Thyroid gland (tissue), 4 donors: Measurements from ENCODE around the gene MCAM. TPM values are rescaled to one million over a fixed set of nuclear protein-coding genes. Genes with fewer than 3 reads are reported as not detected.

Experiments
- DNase-seq, 2 donors: peaks; one replicate each; pipeline ENCODE4 v3.0.0-alpha.2; 2019
- H3K27ac ChIP-seq, 3 donors: fragments of 200-600 bp; sonication (generic); 1 replicate in 2 of 3; 2 replicates in 1 of 3; pipeline ENCODE4 v1.5.1; 2016 to 2019; ENCODE audit warnings: mild to moderate bottlenecking in 1 of 3, moderate library complexity in 1 of 3
- H3K27me3 ChIP-seq: fragments of 200-600 bp; sonication (generic); one replicate; pipeline ENCODE4 v1.5.1; 2019
- H3K36me3 ChIP-seq, 2 donors: fragments of 200-600 bp; sonication (generic); one replicate each; pipeline ENCODE4 v1.5.1; 2016 to 2019
- H3K4me1 ChIP-seq, 2 donors: fragments of 200-600 bp; sonication (generic); one replicate each; pipeline ENCODE4 v1.5.1; 2017 to 2019
- H3K4me3 ChIP-seq, 3 donors: fragments of 200-600 bp; sonication (generic); replicated peaks in 1 of 3; 1 replicate in 2 of 3; 2 replicates in 1 of 3; pipeline ENCODE4 v1.5.1; 2016; ENCODE audit warnings: mild to moderate bottlenecking in 1 of 3
- H3K9me3 ChIP-seq: fragments of 200-600 bp; sonication (generic); one replicate; pipeline ENCODE4 v1.5.1; 2017
- CTCF ChIP-seq, 6 experiments: fragments of 200-600 bp in 3 of 6; fragments of 450-650 bp in 3 of 6; sonication (generic) in 3 of 6; IDR thresholded peaks; one replicate each; pipeline ENCODE4 v1.5.1; 2016 to 2019; ENCODE audit warnings: antibody characterized with exemption in 6 of 6, mild to moderate bottlenecking in 2 of 6, inconsistent platforms in 1 of 6, moderate library complexity in 1 of 6
- POLR2A ChIP-seq, 2 donors: fragments of 450-650 bp; IDR thresholded peaks; one replicate each; pipeline ENCODE4 v1.6.1; 2017; ENCODE audit warnings: antibody characterized with exemption in 2 of 2, mild to moderate bottlenecking in 2 of 2, moderate library complexity in 1 of 2
- WGBS, 2 donors: methylation state at CpG; one replicate each; pipeline ENCODE4 v1.1.5; 2017; 5-methylcytosine and 5-hydroxymethylcytosine counted together
- intact Hi-C: fragments of 100-400 bp; cut with DNase I; formaldehyde crosslinking; loops from one replicate; pipeline ENCODE4 v1.15.1; 2023
- total RNA-seq, 4 donors: library from RNA; depleted of rRNA; stranded (reverse); fragments of >200 nt; gene quantifications; one replicate each; pipeline ENCODE4 v1.2.3, GENCODE V29; 2016

The MCAM gene
- total RNA-seq, 4 donors from 2014 or later: 17.6 to 243 (median 61.8) TPM

- H3K9me3 ChIP-seq: no peaks in the 10 kb centered on the region
- no peak overlapping the region for H3K27ac ChIP-seq
- TF ChIP-seq CTCF (IDR thresholded peaks at IDR 0.05) (no peak), POLR2A (IDR thresholded peaks at IDR 0.05) (no peak)
- H3K4me3 ChIP-seq: no peak overlapping the region
- WGBS, 2 donors: 73 to 79% methylated on average over 2 of the region's 2 CpGs
- no peaks in the 10 kb centered on the region for H3K36me3 ChIP-seq
- no peaks in the 10 kb centered on the region for H3K4me1 ChIP-seq
- no peaks in the 10 kb centered on the region for H3K27me3 ChIP-seq
- intact Hi-C loops: loop anchor here (10.0 kb wide), 1 partner anchor 125 kb away; the partner anchor contains the start of gene CBL
- no peak for DNase-seq
Observed at GRCh38 chr11:119329320-119329719, 12.4 kb upstream of the MCAM start.

- Histone ChIP-seq H3K36me3 (no peaks in the 10 kb centered on the region), H3K27me3 (peaks cover 8% of the 10 kb centered on the region), H3K27ac (no peak overlapping the region), H3K9me3 (no peaks in the 10 kb centered on the region), H3K4me1 (peaks cover 15 to 24% of the 10 kb centered on the region in 2 donors), H3K4me3 (no peak overlapping the region)
- no peak for DNase-seq
- TF ChIP-seq CTCF (IDR thresholded peaks at IDR 0.05) (no peak), POLR2A (IDR thresholded peaks at IDR 0.05) (no peak)
- intact Hi-C loops: loop anchor here (10.0 kb wide), 1 partner anchor 119 kb away; the partner anchor contains the start of gene CBL
- 67 to 71% methylated on average over 4 of the region's 4 CpGs for WGBS, 2 donors
Observed at GRCh38 chr11:119324189-119324588, 7.3 kb upstream of the MCAM start.

- peaks cover 15 to 27% of the 10 kb centered on the region in 2 donors for H3K4me1 ChIP-seq
Observed at GRCh38 chr11:119323532-119324033, 6.7 kb upstream of the MCAM start.

GRCh38 chr11:119322921-119323531 is 6.1 kb upstream of the MCAM start:
- Histone ChIP-seq H3K27ac (peak overlapping the region in 1 of 3 donors; percentile 7), H3K27me3 (peaks cover 8% of the 10 kb centered on the region), H3K9me3 (no peaks in the 10 kb centered on the region), H3K4me1 (peaks cover 15 to 30% of the 10 kb centered on the region in 2 donors), H3K4me3 (no peak overlapping the region), H3K36me3 (no peaks in the 10 kb centered on the region)
- no peak for DNase-seq
- WGBS, 2 donors: 88% methylated on average over 20 of the region's 20 CpGs
- TF ChIP-seq POLR2A (IDR thresholded peaks at IDR 0.05): no peak
- TF ChIP-seq CTCF (IDR thresholded peaks at IDR 0.05): no peak
- intact Hi-C loops: loop anchor here (10.0 kb wide), 1 partner anchor 118 kb away; the partner anchor contains the start of gene CBL

More at GRCh38 chr11:119323532-119324033, 6.7 kb upstream of the MCAM start:
- Histone ChIP-seq H3K27me3 (peaks cover 8% of the 10 kb centered on the region), H3K9me3 (no peaks in the 10 kb centered on the region), H3K27ac (no peak overlapping the region), H3K4me3 (no peak overlapping the region), H3K36me3 (no peaks in the 10 kb centered on the region)
- 17 to 28% methylated on average over 8 of the region's 8 CpGs for WGBS, 2 donors
- TF ChIP-seq POLR2A (IDR thresholded peaks at IDR 0.05): no peak
- TF ChIP-seq CTCF (IDR thresholded peaks at IDR 0.05): peak; percentile 48 to 66 (median 61)
- peak; percentile 58 to 70 for DNase-seq
- intact Hi-C loops: loop anchor here (10.0 kb wide), 1 partner anchor 119 kb away; the partner anchor contains the start of gene CBL

GRCh38 chr11:119322360-119322739 is 5.4 kb upstream of the MCAM start:
- WGBS, 2 donors: 69 to 73% methylated on average over 6 of the region's 6 CpGs
- no peak for DNase-seq
- H3K27ac ChIP-seq: peak overlapping the region; percentile 2 to 48 (median 7)

More at GRCh38 chr11:119322360-119322739, 5.4 kb upstream of the MCAM start:
- Histone ChIP-seq H3K36me3 (no peaks in the 10 kb centered on the region), H3K9me3 (no peaks in the 10 kb centered on the region), H3K4me3 (no peak overlapping the region), H3K4me1 (peaks cover 15 to 30% of the 10 kb centered on the region in 2 donors), H3K27me3 (peaks cover 8% of the 10 kb centered on the region)
- intact Hi-C loops: loop anchor here (10.0 kb wide), 1 partner anchor 118 kb away; the partner anchor contains the start of gene CBL
- no peak for TF ChIP-seq CTCF (IDR thresholded peaks at IDR 0.05)
- TF ChIP-seq POLR2A (IDR thresholded peaks at IDR 0.05): no peak
